GM21526 (cell line): ENCODE data around the gene LRRC47.

Experiments
- ATAC-seq: cut with Tn5 transposase; IDR thresholded peaks from one replicate; pipeline ENCODE4 v1.9.1; 2021; ENCODE audit warnings: moderate library complexity; ENCODE audit not compliant: unreplicated experiment, low FRiP score

LRRC47 gene

DNA sequence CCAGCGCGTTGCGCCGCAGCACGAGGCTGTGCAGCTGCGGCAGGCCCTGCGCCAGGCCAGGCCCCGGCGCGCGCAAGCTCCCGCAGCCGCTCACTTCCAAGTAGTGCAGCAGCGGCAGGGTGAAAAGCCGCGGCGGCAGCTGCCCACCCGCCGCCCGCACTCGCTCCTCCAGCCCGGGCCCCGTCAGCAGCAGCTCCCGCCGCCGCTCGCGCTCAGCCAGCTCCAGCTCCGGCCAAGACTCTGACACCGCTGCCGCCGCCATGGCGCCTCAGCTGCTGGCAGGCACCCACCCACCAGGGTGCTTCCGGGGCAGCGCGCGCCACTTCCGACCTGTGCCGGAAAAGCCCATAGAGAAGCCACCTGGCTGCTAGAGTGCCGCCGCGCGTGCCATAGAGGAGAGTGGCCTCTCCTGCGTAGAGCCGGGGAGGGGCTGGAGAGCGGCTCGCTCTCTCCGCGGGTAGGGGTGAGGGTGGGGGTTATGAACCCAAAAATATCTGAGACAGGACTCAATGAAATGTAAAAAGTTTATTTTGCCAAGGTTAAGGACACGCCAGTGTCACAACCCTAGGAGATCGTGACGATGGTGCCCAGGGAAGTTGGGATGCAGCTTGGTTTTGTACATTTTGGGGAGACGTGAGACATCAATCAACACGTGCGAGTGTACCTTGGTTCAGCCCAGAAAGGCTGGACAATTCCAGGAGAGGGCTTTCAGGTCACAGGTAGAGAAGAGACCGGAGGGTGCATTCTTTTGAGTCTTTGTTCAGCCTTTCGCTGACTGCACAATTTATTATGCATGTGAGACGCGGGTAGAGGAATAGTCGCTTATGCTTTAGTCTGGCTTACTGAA, at the start of gene LRRC47:
Gene LRRC47, minus strand, starts transcription at position 284 of the 847 bp plus-strand sequence. Its CDS starts 22 bp downstream, at position 262.
- peak; percentile 96 for ATAC-seq

DNA sequence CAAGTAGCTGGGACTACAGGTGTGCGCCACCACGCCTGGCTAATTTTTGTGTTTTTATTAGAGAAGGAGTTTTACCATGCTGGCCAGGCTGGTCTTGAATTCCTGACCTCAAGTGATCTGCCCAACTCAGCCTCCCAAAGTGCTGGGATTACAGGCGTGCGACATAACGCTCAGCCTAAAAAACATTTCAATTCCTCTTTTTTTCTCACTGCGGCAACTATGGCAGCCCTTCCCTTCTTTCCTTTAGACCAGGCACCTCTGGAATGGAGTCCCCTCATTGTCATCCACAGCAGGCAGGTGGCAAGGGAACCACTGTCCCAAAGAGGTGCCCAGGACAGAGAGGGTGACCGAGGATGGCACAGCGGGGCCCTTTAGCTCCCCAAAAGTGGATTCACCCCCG, 46.6 kb upstream of the LRRC47 start:
- no peak for ATAC-seq

DNA sequence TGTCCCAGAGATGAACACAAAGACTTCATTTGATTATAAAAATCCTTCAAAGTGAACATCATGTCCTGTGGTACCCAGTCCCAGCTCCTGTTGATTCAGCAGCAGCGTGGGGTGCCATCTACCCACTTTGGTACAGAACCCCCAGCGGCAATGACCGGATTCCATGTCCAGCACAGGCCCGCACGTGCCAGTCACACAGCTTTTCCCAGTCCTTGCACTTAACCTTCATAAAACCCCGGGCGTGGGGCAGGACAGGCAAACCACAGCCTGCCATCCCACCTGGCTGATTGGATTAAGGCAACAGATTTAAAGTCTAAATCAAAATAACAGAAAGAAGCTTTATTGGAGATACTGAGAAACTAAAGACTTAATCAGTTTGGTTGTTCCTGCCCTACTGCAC, 45.2 kb upstream of the LRRC47 start:
- ATAC-seq = no peak

DNA sequence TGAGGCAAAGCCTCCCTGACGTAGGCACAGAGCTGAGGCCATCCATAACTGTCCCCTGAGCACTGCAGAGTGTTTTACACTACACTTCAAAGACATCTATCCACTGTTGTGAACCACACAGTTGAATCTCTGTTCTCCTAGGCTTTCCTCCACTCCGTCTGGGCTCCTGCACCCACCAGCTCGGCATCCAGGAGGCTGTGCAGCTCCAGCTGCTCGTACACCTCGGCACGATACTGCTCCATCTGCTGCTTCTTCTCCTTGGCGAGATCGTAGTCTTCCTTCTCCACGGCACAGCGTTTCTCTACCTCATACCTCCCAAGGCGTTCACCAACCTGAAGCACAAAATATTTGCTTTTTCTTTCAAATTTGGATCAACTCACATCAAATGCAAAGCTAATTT, 42.5 kb upstream of the LRRC47 start:
- no peak for ATAC-seq

DNA sequence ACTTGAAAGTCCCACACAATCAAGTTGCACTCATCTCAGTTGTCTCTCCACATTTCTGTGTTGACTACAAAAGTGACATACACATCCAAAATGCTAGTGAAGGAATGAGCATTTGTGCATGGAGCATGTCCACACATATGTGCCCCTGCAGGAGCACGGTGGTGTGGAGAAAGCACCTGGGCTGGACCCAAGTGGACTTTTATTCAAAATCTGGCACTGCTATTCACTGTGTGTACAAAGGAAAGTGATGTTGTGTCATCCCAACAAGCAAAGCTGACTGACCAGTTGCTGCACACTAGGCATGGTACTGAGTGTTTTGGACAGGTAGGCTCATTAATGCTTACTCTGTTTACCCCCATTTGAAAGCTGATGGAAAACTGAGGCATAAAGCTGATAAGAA, 41.4 kb upstream of the LRRC47 start:
- no peak for ATAC-seq

DNA sequence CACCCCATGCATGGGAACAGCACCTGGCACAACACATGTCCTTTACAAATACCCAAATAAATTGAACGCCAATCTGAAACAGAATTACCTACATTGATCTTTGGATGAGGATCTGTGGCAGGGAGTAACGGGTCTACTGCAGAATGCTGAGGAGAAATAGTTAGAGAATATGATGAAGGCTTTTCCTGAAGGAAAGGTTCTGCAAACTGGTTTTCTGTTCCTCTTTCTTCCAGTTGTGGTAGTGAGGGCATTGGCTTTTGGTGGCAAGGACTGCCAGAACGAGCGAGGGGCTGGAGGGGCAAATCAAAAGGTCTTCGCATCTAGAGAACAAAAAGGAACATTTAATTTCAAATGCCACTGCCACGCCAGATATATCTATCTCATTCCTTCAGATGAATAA, 40.9 kb upstream of the LRRC47 start:
- no peak for ATAC-seq

DNA sequence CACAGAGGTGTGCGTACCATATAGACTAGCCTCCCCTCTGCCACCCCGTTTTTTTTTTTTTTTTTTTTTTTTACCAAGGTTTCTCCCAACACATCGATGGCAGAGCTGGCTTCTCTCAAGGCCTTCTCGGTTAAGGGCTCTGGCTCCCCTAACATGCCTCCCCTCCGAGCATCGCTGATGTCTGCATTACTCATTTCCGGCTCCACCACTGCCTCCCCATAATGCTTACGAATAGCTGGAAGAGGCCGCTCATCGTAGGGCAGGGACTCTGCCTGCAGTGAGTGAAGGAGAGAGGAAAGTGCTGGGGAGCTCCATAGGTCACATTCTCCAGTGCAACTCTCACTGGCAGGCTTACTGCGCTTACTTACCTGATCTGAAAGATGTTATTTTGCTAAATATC, 40.1 kb upstream of the LRRC47 start:
- no peak for ATAC-seq

DNA sequence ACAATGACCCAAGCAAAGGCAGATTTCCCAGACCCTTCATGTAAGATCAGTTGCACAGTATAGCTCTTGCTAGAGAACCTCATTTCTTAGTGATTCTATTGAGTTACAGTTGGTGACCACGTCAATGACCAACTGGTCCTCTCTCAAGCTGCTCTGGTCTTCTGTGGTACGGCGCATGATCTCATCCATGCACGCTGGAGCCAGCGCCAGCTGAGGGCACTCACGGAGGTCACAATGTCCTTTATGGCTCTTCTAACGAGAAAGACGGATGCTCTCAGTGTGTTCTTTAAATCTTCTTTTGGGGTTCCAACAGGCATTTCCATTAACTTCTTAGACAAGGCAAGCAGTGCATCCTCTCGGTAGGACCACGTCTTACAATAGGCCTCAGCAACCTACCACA, 38.4 kb upstream of the LRRC47 start:
- ATAC-seq = no peak

DNA sequence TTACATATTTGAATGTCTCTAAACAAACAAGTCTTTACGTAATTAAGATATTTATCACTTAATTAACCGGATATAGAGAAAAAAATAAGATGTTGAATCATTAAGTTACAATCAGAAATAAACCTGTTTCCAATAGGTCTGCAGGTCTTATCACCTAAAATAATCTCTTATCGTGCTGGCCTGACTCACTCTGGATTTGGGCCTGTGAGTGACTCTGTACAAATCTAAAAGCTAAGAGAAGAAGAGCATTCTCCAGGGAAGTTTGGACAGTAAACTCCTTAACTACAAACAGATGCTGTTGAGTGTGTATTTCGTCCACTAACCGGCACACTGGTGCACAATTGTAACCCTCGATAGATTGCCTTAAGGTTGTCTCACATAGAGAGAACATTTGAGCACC, 35.4 kb upstream of the LRRC47 start:
- no peak for ATAC-seq

DNA sequence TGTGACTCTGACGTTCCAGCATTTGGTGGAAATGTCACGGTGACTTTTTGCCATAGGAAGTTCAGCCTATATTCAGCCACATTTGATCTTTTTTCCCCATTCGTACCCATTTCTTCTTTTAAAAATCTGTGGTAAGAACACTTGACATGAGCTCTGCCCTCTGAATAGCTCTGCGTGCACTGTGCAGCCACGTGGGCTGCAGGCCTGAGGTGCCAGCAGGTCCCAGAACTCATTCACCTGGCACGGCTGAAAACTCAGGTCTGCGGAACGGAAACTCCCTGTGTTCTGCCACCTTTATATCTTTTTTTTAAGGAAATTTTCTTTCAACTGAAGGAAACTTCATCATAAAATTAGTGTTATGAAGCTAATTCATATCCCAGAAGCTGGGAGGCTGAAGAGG, 32.1 kb upstream of the LRRC47 start:
- no peak for ATAC-seq

DNA sequence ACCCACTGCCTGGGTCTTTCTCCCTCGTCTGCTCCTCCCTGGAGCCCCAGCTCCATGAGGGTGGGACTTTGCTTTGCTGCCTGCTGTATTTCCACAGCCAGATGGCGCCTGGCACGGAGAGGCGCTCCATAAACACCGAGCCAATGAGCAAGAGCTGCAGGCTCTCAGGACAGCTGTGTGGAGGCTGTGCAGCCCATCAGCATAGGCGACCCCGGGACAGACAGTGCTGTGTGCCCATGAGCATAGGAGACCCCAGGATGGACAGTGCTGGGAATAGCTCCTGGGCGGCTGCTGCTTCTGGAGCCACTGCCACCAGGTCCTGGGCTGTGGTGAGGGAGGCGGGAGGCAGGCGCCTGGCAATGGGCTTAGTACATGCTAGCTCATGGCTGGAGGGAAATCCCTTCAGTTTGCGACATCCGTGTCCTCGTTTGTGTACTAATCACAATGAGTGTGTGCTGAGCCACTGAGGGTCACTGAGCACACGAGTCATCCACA, 31.6 kb upstream of the LRRC47 start:
- ATAC-seq = no peak

DNA sequence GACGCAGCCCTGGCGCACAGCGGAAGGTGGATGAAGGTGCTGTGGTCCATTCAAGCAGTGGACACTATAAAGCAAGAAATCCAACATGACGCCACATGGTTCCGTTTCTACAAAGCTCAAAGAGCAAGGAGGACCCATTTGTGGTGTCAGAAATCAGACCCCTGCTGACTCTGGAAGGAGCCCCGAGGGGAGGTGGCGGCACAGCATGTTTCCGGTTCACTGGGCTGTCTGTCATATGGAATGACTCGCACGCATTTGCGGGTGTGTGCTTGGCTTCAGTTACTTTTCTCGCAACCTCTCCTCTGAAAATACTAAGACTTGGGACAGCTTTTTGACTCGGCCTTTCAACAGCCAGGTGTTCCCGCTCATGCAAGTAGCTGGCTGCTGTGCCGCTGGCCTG, 29.1 kb upstream of the LRRC47 start:
- no peak for ATAC-seq

DNA sequence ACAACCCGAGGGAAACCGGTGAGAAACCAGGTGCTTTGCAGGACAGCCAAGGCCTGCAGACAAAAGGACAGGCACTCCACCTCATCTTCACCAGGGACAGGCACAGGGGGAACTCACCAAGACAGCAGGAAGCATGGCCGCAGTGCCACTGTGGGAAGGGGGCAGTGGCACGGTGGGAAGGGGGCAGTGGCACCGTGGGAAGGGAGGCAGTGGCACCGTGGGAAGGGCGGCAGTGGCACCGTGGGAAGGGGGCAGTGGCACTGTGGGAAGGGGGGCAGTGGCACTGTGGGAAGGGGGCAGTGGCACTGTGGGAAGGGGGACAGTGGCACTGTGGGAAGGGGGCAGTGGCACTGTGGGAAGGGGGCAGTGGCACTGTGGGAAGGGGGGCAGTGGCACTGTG, 28.4 kb upstream of the LRRC47 start:
- ATAC-seq = no peak

DNA sequence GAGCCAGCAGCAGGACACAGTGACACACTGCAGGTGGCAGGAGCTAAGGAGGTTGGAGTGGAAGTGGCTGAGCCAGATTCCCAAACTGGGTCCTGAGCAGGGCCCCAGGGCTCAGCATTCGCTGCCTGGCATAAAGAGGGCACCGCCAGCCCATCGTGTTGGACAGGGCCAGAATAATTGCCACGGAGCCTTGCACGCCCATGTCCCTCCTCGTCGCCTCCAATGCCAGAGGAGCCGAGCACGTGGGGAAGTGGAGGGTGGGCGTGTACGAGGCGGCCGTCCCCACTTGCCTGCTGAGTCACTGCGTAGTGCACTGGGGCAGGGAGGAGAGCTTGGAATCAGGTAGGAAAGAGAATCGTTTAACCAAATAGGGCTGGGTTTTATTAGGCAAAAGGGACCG, 26.1 kb upstream of the LRRC47 start:
- ATAC-seq = no peak

DNA sequence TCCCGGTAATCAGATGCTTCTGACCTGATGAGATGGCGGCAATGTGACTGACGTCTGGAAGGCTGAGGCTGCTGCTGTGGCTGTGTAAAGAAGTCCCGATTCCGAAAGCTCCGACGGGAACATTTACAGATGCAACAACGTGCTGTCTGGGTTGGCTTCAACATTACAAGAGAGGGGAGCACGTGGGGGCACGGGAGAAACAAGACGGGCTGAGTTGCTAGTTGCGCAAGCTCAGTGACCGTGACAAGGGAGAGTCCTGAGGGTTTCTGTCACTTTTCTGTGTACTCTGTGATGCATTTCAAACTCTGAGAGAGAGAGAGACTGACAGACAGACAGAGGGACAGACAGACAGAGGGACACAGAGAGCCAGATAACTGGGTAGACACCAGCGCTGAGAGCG, 25.6 kb upstream of the LRRC47 start:
- ATAC-seq = no peak

DNA sequence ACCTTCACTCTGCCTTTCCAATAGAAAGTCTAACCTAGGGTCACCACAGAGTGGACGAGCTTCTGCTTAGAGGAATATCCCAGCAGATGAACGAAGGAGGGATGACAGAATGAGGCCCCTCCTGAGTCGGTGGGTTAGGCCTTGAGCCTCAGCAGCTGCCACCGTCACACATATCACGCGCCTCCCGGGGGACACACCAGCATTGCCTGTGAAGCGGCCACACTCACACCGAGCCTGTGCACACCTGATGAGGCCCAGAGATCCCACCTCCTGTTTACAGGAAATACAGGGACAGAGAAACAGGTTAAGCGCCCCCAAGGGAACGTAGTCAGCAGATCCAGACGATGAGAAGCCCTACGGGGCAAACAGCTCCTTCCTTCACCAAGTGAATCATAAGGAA, 25.1 kb upstream of the LRRC47 start:
- ATAC-seq = no peak

DNA sequence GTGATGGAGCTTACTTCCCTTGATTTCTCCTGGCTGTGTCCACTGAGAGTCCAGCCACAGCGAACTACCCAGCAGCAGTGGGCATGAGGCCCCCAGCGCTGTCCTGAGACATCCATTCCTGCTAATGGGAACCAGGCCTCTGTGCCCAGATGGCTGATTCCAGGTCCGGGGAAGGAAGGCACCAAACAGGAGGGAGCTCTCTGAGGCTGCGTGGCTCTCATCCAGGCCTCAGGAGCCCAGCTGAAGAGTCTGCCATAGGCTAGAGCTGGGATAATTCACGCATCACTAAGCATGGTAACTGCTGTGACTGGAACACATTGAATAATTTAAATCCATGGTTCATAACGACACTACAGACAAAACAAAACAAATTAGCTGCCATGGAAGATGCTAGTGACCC, 24.7 kb upstream of the LRRC47 start:
- ATAC-seq = no peak

DNA sequence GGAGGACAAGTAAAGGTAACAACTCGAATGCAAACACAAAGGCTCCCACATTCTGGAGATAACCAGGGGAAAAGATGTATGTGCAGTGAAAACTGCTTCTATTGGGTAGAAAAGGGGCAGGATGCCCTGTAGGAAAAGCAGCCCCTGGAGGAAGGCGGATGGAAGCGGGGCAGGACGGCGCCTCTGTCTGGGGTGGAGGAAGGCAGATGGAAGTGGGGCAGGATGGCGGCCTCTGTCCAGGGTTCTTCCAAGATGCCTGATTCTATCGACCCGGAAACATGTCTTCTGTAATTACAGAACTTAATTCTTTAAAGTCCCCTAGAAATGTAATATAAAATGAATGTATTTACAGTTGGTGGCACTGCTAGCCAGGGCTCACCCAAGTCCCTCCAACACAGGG, 24.0 kb upstream of the LRRC47 start:
- ATAC-seq = no peak

DNA sequence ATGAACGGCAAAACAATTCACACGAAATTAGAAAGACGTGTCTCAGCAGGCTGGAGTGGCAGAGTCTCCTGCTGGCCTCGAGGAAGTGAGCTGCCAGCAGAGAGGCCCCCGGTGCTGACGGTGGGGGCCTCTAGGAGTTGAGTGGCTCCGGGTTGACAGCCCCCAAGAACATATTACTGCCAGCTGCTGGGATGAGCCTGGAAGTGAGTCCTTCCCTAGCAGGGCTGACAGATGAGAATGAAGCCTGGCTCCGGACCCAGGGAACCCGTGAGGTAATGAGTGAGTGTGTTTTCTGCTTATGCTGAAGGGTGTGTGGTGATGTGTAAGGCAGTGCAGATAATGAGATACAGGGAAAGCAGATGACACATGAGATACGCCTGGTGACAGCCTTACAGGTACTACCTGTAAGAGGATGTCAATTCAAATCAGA, 23.5 kb upstream of the LRRC47 start:
- no peak for ATAC-seq

DNA sequence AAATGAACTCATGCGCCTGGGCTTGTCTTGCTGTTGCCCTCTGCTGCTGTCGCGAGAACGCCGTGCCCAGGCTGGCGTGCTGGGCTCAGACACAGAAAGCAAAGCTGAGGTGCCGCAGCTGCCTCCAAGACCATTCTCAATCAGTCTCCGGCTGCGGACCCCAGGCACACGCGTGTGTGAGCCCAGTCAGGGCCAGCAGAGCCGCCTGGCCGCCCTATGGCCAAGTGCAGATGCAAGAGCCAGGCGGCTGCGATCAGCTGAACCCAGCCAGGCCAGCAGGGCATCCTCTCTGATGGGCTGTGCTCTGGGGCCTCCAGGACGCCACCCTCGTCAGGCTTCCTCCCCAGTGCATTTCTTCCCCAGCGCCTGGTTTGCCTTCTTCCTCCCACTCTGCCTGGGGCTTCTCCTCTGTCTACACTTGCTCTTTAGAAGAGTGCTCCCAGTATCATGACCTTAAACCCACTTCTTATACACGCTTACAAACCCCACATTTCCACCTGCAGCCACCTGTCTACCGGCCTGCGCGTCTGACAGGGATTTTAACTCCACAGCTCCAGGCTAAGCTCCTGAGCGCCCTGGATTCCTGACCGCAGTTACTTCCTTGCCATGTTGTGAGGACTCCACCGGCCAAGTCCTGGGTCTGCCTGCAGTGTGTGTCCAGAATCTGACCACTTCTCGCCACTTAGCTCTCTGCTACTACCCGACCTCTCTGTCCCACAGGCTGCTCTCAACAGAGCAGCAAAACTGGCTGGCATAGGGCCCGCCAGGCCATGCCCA, 21.7 kb upstream of the LRRC47 start:
- no peak for ATAC-seq

DNA sequence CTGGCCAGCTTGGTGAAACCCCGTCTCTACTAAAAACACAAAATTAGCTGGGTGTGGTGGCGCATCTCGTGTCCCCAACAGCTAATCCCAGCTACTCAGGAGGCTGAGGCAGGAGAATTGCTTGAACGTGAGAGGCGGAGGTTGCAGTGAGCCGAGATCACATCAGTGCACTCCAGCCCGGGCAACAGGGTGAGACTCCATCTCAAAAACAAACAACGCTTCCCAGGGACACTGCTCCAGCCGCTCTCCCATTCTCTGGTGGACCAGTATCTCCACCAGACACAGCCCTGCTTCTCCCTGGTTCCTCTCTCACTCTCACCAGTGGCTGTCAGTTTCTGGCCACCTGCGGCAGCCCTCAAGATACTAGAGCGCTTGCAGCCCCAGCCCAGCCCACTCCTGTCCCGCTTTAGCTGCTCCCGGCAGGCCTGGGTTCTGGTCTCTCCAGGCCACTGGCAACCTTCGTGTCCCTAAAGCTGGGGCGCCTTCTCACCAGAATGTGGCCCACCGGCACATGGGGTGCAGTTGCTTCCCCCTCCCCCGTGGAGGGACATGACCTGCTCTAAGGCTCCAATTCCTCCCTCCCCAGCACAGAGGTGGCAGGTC, 20.9 kb upstream of the LRRC47 start:
- no peak for ATAC-seq
